Measurements from ENCODE around the gene ZYG11A.

ZYG11A gene

DNA sequence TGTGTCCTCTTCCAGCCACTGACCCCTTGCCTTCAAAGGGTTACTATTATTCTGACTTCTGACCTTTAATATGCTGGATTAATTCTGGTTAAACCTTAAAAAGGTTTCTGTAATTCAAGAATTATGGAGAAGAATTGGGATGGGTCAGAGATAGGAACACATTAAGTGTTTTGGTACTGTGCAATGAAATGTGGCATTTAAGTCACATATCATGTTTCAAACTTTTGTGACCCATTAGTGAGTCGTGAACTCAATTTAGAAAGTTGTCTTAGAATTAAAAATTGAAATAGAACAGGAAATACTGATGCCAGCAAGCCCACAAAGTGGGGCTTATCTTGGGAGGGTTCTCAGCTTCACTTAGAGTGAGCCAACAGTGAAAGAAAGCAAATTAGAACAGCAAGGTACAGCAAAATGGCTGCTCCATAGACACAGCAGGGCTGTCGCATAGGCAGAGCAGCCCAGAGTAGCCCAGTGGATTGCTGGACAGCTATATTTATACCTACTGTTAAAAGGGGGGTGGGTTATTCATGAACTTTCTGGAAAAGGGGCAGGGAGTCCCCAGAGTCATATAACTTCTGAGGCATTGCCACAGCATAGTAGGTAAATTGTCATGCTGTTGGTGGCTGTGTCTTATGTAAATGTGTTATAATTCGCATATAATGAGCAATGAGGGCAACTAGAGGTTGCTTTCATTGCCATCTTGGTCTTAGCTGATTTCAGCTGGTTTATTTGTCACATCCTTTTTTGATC is 95.0 kb downstream of the ZYG11A start:
- TF ChIP-seq, protein P1, sequence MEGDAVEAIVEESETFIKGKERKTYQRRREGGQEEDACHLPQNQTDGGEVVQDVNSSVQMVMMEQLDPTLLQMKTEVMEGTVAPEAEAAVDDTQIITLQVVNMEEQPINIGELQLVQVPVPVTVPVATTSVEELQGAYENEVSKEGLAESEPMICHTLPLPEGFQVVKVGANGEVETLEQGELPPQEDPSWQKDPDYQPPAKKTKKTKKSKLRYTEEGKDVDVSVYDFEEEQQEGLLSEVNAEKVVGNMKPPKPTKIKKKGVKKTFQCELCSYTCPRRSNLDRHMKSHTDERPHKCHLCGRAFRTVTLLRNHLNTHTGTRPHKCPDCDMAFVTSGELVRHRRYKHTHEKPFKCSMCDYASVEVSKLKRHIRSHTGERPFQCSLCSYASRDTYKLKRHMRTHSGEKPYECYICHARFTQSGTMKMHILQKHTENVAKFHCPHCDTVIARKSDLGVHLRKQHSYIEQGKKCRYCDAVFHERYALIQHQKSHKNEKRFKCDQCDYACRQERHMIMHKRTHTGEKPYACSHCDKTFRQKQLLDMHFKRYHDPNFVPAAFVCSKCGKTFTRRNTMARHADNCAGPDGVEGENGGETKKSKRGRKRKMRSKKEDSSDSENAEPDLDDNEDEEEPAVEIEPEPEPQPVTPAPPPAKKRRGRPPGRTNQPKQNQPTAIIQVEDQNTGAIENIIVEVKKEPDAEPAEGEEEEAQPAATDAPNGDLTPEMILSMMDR (IDR thresholded peaks at IDR 0.05; ENCODE audit: extremely low read depth, insufficient read depth, missing control alignments), result no peak
- DNase-seq (ENCODE audit: low spot score), result no peak
- in situ Hi-C loops (cut with MboI; ENCODE audit: low pct_unique_long_range_greater_than_20kb, low sequenced_read_pairs, unreplicated experiment), result no loop called here

DNA sequence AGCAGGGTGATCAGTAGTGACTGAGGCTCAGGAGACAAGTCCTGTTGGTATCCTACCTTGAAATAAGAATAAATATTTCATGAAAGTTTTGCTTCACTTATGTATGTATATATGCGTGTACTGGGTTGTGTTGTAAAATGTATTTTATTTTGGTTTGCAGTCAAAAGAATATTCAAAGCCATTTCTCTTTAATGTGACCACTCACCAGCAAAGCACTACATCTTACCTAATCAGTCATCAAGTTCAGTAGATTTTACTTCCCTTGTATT is 95.6 kb downstream of the ZYG11A start:
- no peak for DNase-seq (ENCODE audit: low spot score)
- in situ Hi-C loops (cut with MboI; ENCODE audit: low pct_unique_long_range_greater_than_20kb, low sequenced_read_pairs, unreplicated experiment), result no loop called here
- TF ChIP-seq, protein P1 (IDR thresholded peaks at IDR 0.05; ENCODE audit: extremely low read depth, insufficient read depth, missing control alignments), result no peak

DNA sequence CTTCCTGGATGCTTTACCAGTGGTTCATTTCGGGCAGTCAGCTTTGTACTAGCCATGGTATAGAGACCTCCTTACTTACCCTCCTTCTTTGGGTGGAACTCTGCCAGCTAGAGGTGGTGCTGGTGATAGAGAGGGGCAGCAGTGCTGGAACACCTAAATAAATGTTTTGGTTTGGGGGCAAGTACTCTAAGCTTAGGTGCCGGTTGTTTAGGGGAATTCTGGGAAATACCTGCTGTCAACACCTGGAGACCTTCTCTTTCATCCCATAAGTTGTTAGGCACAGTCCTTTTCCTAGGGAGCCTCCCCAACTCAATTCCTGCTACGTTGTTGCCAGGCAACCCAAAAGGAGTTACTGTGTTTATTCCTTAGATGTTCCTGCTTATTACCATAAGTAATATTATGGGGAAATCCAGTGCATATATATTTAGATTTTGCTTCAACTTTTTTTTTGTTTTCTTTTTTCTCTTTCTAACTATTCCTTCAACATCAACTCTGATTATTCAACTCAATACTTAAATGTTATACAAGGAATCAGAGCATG is 101.4 kb downstream of the ZYG11A start:
- no peak for DNase-seq (ENCODE audit: low spot score)
- TF ChIP-seq, protein P1 (IDR thresholded peaks at IDR 0.05; ENCODE audit: extremely low read depth, insufficient read depth, missing control alignments), result no peak
- in situ Hi-C loops (cut with MboI; ENCODE audit: low pct_unique_long_range_greater_than_20kb, low sequenced_read_pairs, unreplicated experiment), result no loop called here

DNA sequence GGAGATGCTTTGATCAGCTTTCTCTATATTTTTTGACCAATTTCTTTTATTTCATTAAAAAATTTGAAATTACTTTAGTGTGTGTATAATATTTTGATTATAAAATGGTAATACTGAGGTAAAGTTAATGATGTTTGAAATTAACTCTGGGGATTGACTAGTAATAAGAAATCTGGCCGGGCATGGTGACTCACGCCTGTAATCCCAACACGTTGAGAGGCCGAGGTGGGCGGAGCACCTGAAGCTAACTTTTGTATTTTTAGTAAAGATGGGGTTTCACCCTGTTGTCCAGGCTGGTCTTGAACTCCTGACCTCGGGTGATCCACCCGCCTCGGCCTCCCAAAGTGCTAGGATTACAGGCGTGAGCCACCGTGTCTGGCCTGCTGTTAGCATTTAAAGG is 102.0 kb downstream of the ZYG11A start:
- in situ Hi-C loops (cut with MboI; ENCODE audit: low pct_unique_long_range_greater_than_20kb, low sequenced_read_pairs, unreplicated experiment), result no loop called here

More for the DNA sequence above, 102.0 kb downstream of the ZYG11A start:
- DNase-seq (ENCODE audit: low spot score), result no peak
- TF ChIP-seq, protein P1 (IDR thresholded peaks at IDR 0.05; ENCODE audit: extremely low read depth, insufficient read depth, missing control alignments), result no peak

Measured in GM13977 (cell line).